HL-60 (cell line): ENCODE data around the gene CD3D.

Experiments
- GABPA ChIP-seq: IDR thresholded peaks from 2 replicates; pipeline ENCODE4 v1.6.1; 2012; ENCODE audit warnings: low read depth
- TF ChIP-seq, protein P1 (sequence below): IDR thresholded peaks from one replicate; pipeline ENCODE4 v1.5.1; 2011; ENCODE audit warnings: low read length, control low read depth, inconsistent platforms; ENCODE audit not compliant: insufficient read depth

DNA sequence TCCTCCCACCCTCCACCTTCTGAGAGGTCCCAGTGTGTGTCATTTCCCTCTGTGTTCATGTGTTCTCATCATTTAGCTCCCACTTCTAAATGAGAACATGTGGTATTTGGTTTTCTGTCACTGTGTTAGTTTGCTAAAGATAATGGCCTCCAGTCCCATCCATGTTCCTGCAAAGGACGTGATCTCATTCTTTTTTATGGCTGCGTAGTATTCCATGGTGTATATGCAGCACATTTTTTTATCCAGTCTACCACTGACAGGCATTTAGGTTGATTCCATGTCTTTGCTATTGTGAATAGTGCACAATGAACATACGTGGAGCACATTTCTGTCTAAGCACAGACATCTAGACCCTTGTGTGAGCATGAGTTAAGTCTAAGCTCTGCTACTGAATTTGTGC lies 32.2 kb downstream of the CD3D start:
- no peak for TF ChIP-seq GABPA
- TF ChIP-seq, protein P1, sequence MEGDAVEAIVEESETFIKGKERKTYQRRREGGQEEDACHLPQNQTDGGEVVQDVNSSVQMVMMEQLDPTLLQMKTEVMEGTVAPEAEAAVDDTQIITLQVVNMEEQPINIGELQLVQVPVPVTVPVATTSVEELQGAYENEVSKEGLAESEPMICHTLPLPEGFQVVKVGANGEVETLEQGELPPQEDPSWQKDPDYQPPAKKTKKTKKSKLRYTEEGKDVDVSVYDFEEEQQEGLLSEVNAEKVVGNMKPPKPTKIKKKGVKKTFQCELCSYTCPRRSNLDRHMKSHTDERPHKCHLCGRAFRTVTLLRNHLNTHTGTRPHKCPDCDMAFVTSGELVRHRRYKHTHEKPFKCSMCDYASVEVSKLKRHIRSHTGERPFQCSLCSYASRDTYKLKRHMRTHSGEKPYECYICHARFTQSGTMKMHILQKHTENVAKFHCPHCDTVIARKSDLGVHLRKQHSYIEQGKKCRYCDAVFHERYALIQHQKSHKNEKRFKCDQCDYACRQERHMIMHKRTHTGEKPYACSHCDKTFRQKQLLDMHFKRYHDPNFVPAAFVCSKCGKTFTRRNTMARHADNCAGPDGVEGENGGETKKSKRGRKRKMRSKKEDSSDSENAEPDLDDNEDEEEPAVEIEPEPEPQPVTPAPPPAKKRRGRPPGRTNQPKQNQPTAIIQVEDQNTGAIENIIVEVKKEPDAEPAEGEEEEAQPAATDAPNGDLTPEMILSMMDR: no peak
